Thyroid gland (tissue), 4 donors: Measurements from ENCODE around the gene FEM1B. TPM values are rescaled to one million over a fixed set of nuclear protein-coding genes. Genes with fewer than 3 reads are reported as not detected.

Source experiments
- DNase-seq, 2 donors: peaks; one replicate each; pipeline ENCODE4 v3.0.0-alpha.2; 2019
- H3K27ac ChIP-seq, 3 donors: fragments of 200-600 bp; sonication (generic); 1 replicate in 2 of 3; 2 replicates in 1 of 3; pipeline ENCODE4 v1.5.1; 2016 to 2019; ENCODE audit warnings: mild to moderate bottlenecking in 1 of 3, moderate library complexity in 1 of 3
- H3K27me3 ChIP-seq: fragments of 200-600 bp; sonication (generic); one replicate; pipeline ENCODE4 v1.5.1; 2019
- H3K36me3 ChIP-seq, 2 donors: fragments of 200-600 bp; sonication (generic); one replicate each; pipeline ENCODE4 v1.5.1; 2016 to 2019
- H3K4me1 ChIP-seq, 2 donors: fragments of 200-600 bp; sonication (generic); one replicate each; pipeline ENCODE4 v1.5.1; 2017 to 2019
- H3K4me3 ChIP-seq, 3 donors: fragments of 200-600 bp; sonication (generic); replicated peaks in 1 of 3; 1 replicate in 2 of 3; 2 replicates in 1 of 3; pipeline ENCODE4 v1.5.1; 2016; ENCODE audit warnings: mild to moderate bottlenecking in 1 of 3
- H3K9me3 ChIP-seq: fragments of 200-600 bp; sonication (generic); one replicate; pipeline ENCODE4 v1.5.1; 2017
- CTCF ChIP-seq, 6 experiments: fragments of 200-600 bp in 3 of 6; fragments of 450-650 bp in 3 of 6; sonication (generic) in 3 of 6; IDR thresholded peaks; one replicate each; pipeline ENCODE4 v1.5.1; 2016 to 2019; ENCODE audit warnings: antibody characterized with exemption in 6 of 6, mild to moderate bottlenecking in 2 of 6, inconsistent platforms in 1 of 6, moderate library complexity in 1 of 6
- POLR2A ChIP-seq, 2 donors: fragments of 450-650 bp; IDR thresholded peaks; one replicate each; pipeline ENCODE4 v1.6.1; 2017; ENCODE audit warnings: antibody characterized with exemption in 2 of 2, mild to moderate bottlenecking in 2 of 2, moderate library complexity in 1 of 2
- WGBS, 2 donors: methylation state at CpG; one replicate each; pipeline ENCODE4 v1.1.5; 2017; 5-methylcytosine and 5-hydroxymethylcytosine counted together
- intact Hi-C: fragments of 100-400 bp; cut with DNase I; formaldehyde crosslinking; loops from one replicate; pipeline ENCODE4 v1.15.1; 2023
- total RNA-seq, 4 donors: library from RNA; depleted of rRNA; stranded (reverse); fragments of >200 nt; gene quantifications; one replicate each; pipeline ENCODE4 v1.2.3, GENCODE V29; 2016

The FEM1B gene
- total RNA-seq, 4 donors from 2014 or later = 43.2 to 60.4 (median 45.2) TPM

GRCh38 chr15:68289621-68290352 is 12.2 kb downstream of the FEM1B start:
- H3K27ac ChIP-seq = no peak overlapping the region
- intact Hi-C loops = no loop called here
- H3K4me3 ChIP-seq = no peak overlapping the region
- H3K27me3 ChIP-seq = no peaks in the 10 kb centered on the region
- H3K4me1 ChIP-seq = peaks cover 6 to 7% of the 10 kb centered on the region in 2 donors
- H3K9me3 ChIP-seq = no peaks in the 10 kb centered on the region
- DNase-seq = no peak
- peaks cover 16 to 21% of the 10 kb centered on the region in 2 donors for H3K36me3 ChIP-seq
- TF ChIP-seq POLR2A (IDR thresholded peaks at IDR 0.05) (no peak), CTCF (IDR thresholded peaks at IDR 0.05) (no peak)
- WGBS, 2 donors = 93 to 95% methylated on average over 14 of the region's 14 CpGs

- 90 to 92% methylated on average over 8 of the region's 8 CpGs for WGBS, 2 donors
- no peak for DNase-seq
- no peak overlapping the region for H3K27ac ChIP-seq
Observed at GRCh38 chr15:68290715-68291114, 13.2 kb downstream of the FEM1B start.

GRCh38 chr15:68292157-68292781 is 14.7 kb downstream of the FEM1B start:
- Histone ChIP-seq H3K9me3 (no peaks in the 10 kb centered on the region), H3K27ac (no peak overlapping the region)
- intact Hi-C loops = no loop called here

More at GRCh38 chr15:68290715-68291114, 13.2 kb downstream of the FEM1B start:
- Histone ChIP-seq H3K36me3 (peaks cover 16 to 21% of the 10 kb centered on the region in 2 donors), H3K9me3 (no peaks in the 10 kb centered on the region), H3K4me3 (no peak overlapping the region), H3K4me1 (peaks cover 6 to 7% of the 10 kb centered on the region in 2 donors), H3K27me3 (no peaks in the 10 kb centered on the region)
- no peak for TF ChIP-seq CTCF (IDR thresholded peaks at IDR 0.05)
- no peak for TF ChIP-seq POLR2A (IDR thresholded peaks at IDR 0.05)
- intact Hi-C loops = no loop called here

GRCh38 chr15:68292967-68293366 is 15.4 kb downstream of the FEM1B start:
- no peaks in the 10 kb centered on the region for H3K27me3 ChIP-seq
- intact Hi-C loops = no loop called here
- H3K9me3 ChIP-seq = no peaks in the 10 kb centered on the region
- H3K4me1 ChIP-seq = peaks cover 0 to 3% of the 10 kb centered on the region in 2 donors
- no peak overlapping the region for H3K27ac ChIP-seq
- no peak for DNase-seq
- peaks cover 16 to 21% of the 10 kb centered on the region in 2 donors for H3K36me3 ChIP-seq
- H3K4me3 ChIP-seq = no peak overlapping the region
- TF ChIP-seq CTCF (IDR thresholded peaks at IDR 0.05) = no peak
- TF ChIP-seq POLR2A (IDR thresholded peaks at IDR 0.05) = no peak

More at GRCh38 chr15:68292157-68292781, 14.7 kb downstream of the FEM1B start:
- H3K4me3 ChIP-seq = no peak overlapping the region
- H3K36me3 ChIP-seq = peaks cover 16 to 21% of the 10 kb centered on the region in 2 donors
- peaks cover 3 to 6% of the 10 kb centered on the region in 2 donors for H3K4me1 ChIP-seq
- H3K27me3 ChIP-seq = no peaks in the 10 kb centered on the region
- TF ChIP-seq POLR2A (IDR thresholded peaks at IDR 0.05) = no peak
- no peak for TF ChIP-seq CTCF (IDR thresholded peaks at IDR 0.05)
- DNase-seq = no peak
